DMS 273 (cell line): ENCODE results near the gene AK2.
"Not testable (repeated sequence)": the region's sequence is repeated elsewhere in the genome, so short reads cannot be mapped to it uniquely, and the experiment has no call there.

Source experiments
- DNase-seq: peaks from one replicate; lab custom pipeline; 2025; ENCODE audit not compliant: unreplicated experiment; lab: John Stamatoyannopoulos, UW

AK2 gene

DNA sequence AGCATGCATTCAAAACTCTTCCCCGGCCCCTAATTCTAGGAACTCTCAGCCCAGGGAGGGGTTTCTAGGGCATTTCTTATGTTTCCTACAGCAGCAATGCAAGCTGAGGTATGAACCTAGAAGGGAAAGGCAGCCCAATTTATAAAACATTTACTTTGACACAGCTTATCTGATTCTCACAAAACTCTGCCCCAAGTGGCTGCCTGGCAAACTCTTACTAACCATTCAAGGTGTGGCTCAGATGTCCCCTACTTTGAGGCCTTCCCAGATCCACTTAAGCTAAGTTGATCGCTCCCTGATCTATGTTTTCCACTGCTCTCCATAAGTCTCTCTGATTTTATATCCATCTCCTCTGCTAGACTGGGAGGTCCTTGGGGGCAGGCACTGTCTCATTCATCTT, 35.4 kb downstream of the AK2 start:
- peak; percentile 33 for DNase-seq

DNA sequence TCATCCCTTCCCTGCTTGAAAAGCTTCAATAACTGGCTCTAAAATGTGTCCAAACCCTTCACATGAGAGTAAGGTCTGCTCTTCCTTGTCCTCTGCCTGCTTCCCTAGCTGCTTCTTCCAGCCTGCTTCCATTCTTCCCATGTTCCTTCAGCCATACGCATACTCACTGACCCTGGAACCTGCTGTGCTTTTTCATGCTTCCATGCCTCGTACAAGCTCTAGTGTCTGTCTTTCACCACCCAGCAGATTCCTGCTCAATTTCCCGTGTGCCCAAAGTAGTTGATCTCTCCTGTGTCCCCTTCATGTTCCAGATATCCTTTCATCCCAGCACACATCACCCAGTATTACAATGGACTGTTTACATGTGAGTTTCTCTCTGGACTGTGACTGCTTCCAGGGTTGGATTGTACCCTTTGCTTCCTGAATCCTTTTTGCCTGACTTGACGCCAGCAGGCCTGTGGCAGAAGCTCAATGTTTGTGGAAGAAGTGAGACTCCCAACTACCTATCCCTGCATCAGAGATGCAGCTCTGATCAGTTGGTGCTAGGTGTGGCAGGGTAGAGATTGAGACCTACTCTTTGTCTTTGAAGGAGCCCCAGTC, 36.2 kb downstream of the AK2 start:
- DNase-seq = no peak

DNA sequence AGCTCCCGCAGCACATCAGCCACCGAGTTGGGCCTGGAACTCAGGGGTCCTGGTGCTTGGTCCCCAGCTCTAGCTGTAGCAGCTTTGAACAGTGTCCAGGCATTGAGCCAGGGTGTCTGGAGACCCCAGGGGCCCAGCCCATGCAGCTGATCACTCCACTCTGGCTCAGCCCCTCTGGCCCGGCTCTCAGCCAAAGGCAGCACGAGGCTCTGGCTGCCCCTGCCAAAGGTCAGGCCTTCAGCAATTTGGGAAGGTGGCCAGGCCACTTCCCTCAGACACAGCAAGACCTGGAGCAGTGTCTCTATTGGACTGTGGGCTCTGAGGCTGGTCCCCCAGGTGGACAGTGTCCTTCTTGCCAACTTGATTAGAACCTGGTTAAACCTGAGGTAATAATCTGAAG, 37.7 kb downstream of the AK2 start:
- DNase-seq = no peak

DNA sequence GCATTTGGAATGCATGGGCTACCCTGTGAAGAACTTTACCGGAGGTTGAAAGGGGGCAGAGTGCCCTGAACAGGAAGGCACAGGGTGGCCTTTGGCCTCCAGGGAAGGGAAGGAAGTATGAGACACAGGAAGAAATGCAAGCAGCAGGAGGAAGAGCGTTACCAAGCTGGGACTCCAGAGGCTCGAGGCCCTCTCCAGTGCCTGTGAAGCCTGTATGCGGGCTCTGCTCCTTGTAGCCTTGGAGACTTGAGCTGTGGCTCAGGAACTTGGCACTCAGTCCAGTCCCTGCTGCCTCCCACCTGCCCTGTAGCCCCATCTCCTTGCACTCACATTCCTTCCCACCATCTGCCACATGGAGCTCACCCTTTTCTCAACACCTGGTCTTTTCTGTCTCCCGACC, 38.6 kb downstream of the AK2 start:
- DNase-seq = peak; percentile 75

DNA sequence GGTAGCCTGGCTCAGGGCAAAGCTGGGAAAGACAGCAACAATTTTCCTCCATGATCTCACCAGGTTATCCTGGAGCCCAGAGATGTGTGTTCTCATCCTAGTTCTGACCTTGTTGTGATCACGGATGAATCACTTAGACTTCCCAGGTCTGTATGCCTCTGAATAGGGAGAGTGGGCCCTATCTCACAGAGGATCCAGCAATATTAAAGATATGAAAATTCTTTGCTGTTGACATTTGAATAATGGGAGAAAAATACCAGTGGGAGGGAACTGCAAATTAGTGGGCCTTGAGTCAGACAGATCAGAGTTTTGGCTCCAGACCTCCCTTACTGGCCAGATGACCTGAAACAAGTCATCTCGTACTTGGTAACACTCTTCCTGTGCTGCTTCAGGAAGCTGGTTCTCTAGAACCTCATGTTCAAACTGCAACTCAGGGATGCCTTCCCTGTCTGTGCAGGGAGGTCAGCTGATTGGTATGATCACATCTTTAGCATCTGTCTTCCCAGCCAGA, 39.2 kb downstream of the AK2 start:
- no peak for DNase-seq

DNA sequence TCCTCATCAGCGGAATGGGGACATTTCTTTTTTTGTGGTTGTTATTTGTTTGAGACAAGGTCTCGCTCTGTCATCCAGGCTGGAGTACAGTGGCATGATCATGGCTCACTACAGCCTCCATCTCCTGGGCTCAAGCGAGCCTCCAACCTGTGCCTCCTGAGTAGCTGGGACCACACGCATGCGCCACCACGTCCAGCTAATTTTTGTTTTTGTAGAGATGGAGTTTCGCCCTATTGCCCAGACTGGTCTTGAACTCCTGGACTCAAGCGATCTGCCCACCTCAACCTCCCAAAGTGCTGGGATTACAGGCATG, 43.4 kb downstream of the AK2 start:
- DNase-seq = not testable (repeated sequence)

DNA sequence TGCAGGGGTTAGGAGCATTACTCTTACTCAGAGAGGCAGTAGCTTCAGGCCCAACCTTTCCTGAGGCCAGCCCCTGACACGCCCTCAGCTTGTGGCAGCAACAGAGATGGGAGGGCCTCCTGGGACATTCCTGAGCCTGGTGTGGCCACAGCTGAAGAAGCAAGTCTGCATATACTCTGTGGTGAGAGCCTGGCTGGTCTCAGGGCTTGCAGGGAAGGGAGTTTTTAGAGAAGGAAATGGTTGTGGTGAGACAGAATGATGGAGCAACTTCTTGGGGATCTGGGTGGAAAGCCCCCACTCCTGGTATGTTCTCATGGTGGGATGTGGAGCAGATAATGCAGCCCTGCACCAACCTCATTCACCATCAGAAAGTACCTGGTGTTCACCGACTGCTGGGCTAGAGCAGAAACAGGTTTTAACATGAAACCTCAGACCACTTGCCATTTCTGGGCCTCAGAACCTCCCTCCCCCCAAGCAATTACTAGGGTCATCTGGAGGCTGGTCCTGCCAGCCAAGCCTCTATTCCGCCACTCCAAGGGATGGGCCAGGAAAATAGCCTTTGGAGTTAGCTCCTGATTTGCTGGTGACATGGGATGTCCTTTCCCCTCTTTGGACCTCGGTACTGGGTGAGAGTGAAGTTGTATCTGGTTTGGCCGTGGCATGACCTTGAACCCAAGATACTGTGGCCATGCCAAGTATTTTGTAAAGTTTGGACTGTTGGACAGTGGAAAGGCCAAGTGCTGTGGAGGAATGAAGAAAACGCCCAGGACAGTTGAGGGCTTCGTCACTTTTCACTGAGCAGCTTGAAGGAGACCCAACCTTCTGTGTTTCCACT, 44.0 kb downstream of the AK2 start:
- peak; percentile 58 for DNase-seq

DNA sequence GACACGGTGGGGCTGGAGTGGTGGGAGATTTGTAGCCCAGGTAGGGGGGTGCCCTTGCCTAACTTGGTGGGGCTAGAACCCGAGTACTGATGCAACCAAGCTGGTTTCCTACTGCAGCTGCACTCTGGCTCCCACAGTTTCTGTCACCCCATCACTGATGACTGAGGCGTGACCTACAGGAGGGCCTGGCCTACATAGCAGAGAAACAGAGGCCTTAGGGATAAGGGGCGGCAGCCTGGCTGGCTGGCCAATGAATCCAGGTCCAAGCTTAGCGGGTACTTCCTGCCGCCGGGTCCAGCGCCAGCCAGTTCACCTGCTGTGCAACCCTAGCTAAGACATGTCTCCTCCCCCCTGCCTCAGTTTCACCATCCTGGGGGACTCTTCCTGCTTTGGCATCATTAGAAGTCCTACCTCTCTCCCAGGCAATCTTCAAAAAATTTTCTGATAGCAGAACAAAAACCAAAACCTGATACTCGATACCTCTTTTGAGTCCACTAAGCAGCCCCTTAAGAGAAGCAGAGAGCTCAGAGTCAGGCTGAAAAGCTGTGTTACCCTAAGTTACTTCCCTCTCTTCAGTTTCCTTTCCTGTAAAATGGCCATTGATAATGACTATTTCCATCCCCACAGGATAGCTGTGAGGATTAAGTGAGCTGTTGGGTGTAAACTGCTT, 44.7 kb downstream of the AK2 start:
- DNase-seq = no peak

DNA sequence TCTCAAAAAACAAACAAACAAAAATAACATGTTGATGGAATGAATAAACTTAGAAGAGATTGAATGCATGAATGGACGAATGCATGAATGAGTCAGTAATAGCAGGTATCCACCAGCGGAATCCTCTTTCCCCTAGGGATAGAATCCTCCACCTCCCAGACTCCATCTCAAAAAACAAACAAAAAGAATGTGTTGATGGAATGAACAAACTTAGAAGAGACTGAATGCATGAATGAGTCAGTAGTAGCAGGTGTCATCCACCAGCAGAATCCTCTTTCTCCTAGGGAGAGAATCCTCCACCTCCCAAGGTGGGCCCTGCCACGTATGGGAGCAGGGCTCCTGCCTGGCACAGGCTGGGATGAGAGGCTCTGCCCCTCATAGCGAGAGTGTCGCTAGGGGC, 45.3 kb downstream of the AK2 start:
- no peak for DNase-seq

DNA sequence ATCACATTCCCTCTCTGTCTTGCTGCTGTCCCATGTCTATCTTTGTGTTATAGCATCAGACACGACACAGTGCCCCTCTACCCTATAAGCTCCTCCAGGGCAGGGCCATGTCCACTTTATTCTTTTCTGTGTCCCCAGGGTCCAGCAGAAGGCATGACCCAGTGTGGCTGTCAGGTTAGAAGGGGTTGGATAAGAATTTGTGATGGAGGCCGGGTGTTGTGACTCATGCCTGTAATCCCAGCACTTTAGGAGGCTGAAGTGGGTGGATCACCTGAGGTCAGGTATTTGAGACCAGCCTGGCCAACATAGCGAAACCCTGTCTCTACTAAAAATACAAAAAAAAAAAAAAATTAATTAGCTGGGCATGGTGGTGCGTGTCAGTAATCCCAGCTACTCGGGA, 45.8 kb downstream of the AK2 start:
- DNase-seq = no peak

DNA sequence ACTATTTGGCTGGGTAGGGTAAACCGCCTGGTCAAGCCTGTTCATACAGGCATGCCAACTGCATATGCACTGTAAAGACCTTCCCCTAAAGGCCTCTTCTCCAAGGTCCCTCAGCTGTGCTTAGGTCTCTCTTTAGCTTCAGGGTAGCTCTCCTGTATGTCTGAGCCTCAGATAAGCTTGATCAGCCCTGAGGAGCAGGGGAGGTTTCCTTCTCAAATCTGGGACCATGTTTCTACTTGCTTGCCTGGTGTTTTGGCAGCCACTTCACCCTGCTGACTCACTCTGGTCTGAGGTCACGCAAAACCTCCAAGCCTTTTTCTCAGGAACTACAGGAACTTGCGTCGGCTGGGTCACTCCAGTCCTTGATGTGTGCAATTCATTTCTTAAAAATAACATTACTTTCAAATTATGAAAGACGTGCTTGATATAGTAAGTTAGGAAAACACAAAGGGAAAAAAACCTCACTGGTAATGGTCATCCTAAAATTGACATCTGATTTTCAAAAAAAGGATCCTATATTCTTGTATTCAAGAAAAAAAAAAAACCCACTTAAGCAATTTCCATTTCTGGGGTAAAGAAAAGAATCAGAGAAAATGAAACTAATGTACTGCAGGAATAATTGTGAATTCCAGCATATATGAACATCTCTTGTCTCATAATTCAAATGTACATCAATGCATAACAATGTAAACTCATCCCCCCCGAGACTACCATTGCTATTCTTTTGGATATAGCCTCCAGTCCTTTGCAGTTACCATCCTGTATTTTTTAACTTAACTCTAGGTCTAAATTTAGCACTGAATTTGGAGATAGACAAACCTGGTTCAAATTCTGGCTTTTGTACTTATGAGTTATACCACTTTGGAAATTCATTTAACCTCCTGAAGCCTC, 47.3 kb downstream of the AK2 start:
- peak; percentile 33 for DNase-seq

DNA sequence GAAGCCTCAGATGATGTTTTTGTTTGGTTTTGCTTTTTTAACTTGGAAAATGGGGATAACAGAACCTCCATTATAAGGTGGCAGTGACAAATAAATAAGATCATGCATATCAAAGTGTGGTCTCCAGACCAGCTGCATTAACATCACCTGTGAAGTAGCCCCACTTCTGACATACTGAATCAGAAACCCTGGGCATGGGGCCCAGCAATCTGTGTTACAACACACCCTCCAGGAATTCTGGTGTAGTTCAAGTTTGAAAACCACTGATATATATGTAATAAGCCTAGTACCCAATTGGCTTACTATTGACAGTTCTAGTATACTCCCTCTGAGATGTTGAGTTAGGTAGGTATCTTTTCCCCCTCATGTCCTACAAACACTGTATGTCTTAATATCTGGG, 48.0 kb downstream of the AK2 start:
- DNase-seq = peak; percentile 30

DNA sequence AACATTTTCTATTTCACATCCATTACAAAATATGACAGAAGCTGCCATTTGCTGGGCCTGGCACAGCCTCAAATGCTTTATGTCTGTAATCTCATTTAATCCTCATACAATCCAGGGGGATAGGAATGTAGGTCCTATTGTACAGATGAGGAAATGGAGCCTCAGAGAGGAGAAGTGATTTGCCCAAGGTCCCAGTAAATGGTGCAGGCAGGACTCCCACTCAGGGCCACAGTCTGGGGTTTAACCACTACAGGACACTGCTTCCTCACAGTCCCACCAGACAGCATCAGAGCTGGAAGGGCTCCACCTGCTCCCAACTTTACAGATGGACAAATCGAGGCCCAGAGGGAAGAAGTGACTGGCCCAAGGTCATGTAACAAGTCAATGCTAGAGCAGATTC, 51.5 kb downstream of the AK2 start:
- DNase-seq = no peak

DNA sequence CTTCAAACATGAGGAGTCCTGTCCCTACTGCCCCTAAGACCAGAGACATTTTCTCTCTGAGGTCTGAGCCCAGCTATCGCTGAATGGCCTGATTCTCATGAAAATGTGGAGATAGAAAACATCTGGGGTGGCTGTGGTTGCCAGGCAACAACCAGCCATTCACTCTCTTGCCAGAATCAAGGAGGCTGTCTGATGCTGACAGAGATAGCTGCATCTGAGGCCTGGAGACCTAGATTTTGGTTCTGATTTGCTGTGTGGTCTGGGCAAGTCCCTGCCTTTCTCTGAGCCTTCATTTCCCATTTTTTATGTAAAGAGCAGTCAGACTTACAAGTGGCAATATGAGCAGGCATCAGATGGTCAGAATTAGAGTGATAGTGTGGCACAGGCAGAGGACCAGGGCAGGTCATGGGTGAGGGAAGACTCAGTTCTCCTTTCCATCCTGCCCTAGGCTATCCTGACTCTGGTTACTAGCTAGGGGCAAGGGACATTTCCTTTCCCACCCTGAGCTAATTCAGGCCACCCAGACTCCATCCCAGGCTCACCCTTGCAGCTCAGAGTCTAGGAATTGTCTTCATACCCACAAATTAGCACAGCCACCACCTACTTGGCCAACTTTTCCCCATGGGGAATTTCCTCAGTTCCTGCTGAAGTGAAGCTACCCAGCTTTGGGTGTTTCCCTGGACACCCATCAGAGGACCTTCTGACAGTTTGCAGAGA, 52.1 kb downstream of the AK2 start:
- DNase-seq = peak; percentile 39

DNA sequence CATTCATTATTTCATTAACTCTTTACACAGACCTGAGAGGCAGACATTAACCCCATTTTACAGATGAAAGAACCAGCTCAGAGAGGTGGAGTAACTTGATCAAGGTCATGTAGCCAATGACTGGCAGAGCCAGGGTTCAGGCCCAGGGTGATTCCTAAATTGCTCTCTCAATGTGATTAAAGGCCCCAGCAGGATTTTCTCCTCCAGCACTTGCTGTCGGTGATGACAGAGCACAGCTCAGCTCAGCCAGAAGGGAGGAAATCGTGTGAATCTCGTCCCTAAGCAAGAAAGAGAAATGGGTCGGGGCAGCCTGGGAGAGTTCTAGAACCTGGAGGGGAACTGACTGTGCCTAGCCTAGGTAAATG, 52.6 kb downstream of the AK2 start:
- no peak for DNase-seq

DNA sequence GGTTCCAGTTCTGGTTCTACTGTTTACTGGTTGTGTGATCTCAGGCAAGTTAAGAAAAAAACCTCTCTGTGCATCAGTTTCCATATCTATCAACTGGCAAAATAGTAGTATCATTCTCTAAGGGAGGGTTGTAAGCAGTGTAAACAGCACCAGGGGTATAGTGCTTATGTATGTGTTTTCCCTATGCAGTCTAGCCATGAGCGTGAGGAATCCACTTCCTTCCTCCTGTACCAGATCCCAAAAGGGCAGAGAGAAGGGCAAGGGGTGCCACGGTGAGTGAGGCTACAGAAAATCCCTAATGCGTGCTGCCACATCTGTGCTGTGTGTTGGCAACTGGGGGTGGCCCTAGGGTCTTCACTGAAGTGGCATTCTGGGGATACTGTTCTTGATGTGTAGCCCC, 53.7 kb downstream of the AK2 start:
- DNase-seq = no peak

DNA sequence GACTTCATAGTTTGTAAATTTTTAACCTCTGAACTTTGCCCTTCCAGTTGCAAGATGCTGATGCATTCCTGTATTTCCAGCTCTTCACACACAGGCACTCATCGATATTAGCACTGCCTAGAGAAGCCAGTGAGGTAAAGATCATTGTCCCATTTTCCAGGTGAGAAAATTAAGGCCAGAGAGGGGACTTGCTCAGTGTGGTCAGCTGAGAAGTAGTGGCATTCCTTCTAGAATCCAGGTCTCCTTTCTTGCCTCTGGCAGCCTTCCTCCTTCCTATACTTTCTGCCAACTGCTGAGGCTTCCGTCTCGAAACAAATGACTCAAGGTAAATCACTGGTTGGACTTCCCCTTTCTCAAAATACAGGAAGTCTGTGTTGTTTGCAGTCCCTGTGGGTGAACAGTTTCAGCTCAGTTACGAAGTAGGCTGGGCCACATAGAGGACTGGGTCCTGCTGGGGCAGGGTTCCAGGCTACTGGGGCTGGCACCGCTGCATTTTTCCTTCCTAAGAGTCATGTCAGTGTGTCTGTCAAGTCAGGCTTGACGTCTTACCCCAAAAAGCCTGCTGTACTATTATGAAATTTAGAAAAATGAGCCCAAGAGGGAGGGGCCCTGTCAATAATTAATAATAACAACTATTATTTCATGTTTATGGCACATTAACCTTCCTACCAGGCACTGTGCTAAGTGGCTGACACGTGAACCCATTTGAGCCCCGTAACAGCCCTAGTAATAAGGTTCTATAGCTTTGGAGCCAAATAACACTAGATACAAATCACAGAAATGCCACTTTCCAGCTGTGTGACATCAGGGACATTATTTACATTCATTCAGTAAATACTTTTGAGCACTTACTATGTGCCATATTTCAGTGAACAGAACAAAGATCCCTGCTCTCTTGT, 55.4 kb downstream of the AK2 start:
- no peak for DNase-seq

DNA sequence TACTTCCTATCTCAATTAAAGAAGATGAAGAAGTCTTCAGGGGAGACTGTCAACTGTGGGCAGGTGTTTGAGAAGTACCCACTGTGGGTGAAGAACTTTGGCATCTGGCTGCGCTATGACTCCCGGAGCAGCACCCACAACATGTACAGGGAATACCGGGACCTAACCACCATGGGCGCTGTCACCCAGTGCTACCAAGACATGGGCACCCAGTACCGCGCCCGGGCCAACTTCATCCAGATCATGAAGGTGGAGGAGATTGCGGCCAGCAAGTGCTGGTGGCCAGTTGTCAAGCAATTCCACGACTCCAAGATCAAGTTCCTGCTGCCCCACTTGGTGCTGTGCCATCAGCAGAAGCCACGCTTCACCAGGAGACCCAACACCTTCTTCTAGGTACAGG, 56.6 kb downstream of the AK2 start:
- DNase-seq = no peak

DNA sequence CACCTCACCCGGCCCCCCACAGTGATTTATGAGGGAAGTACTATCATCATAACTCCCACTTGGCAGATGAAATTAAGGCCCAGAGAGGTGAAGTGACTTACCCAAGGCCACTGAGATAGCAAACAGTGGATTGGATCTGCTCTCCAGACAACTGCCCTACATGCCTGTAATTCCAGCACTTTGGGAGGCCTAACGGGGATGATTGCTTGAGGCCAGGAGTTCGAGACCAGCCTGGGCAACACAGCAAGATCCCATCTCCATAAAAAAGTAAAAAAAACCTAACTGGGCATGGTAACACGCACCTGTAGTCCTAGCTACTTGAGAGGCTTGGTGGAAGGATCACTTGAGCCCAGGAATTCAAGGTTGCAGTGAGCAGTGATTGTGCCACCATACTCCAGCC, 57.8 kb downstream of the AK2 start:
- DNase-seq = no peak
